ENCODE data around the gene KCTD5.
A peak's percentile ranks its signal among the peaks of the same experiment; 100 is the strongest.

KCTD5 gene

GRCh38 chr16:2734844-2735515 lies 52.7 kb downstream of the KCTD5 start:
- no peak for DNase-seq

GRCh38 chr16:2736476-2737237 lies 54.3 kb downstream of the KCTD5 start:
- no peak for DNase-seq

GRCh38 chr16:2737238-2737605 lies 54.9 kb downstream of the KCTD5 start:
- DNase-seq, result no peak

- no peak for DNase-seq
Measured at GRCh38 chr16:2737895-2738418, 55.6 kb downstream of the KCTD5 start.

GRCh38 chr16:2738615-2739014 lies 56.3 kb downstream of the KCTD5 start:
- DNase-seq, result no peak

GRCh38 chr16:2739625-2740430 lies 57.5 kb downstream of the KCTD5 start:
- no peak for DNase-seq

DNA sequence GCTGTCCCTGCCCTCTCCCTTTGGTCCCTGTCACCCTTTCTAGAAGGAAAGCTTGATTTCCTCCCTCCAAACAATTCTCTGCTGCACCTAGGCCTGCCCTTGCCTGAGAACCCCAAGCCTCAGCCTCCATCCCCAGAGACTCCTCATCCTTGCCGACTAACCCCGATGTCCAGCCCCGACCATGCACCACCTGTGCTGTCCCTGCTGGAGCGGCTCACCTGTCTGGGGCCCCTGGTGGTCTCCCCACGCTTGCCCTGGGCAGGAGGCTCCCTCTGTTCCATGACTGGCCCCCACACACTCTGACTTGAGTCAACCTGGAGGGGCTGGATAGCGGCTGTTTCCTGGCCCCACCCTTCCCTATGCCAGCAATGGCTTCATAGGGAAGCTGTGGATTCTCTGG lies 58.2 kb downstream of the KCTD5 start:
- DNase-seq, result no peak

GRCh38 chr16:2741168-2741567 lies 58.8 kb downstream of the KCTD5 start:
- DNase-seq, result no peak

- no peak for DNase-seq
Measured at GRCh38 chr16:2742323-2743006, 60.1 kb downstream of the KCTD5 start.

GRCh38 chr16:2743007-2743810 lies 60.9 kb downstream of the KCTD5 start:
- no peak for DNase-seq

- DNase-seq, result no peak
Measured at GRCh38 chr16:2744711-2745110, 62.4 kb downstream of the KCTD5 start.

- DNase-seq, result no peak
Measured at GRCh38 chr16:2745116-2745890, 63.0 kb downstream of the KCTD5 start.

GRCh38 chr16:2745961-2746360 lies 63.6 kb downstream of the KCTD5 start:
- no peak for DNase-seq

DNA sequence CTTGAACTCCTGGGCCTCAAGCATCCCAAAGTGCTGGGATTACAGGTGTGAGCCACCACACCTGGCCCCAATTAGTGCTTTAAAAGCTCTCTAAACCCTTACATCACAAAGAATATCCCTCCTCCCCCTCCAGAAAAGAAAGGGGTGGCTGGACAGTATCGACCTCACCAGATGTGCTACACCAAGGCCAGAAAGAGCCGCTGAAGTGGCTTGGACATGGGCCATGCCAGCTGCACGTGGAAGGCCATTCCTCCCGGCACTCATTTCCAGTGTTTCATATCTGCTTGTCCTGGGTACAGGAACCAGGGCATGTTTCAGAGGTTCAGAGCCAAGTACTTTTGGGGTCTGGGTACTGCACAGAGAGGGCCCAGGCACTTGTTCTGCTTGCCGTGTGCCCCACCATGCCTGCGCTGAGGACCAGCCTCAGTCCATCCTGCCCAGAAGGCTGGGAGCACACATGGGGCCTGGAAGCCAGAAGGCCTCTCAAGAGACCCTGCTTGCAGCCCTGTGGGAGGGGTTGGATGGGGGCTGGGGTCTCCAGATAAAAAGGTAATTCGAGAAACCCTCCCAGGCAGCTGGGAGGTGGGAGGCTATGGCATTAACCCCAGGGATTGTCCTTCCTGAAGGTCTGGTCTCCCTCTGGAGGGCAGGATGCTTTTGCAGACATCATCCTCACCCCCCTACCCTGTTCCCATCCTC lies 66.6 kb downstream of the KCTD5 start:
- DNase-seq, result no peak

- no peak for DNase-seq
Measured at GRCh38 chr16:2749476-2749875, 67.2 kb downstream of the KCTD5 start.

- DNase-seq, result no peak
Measured at GRCh38 chr16:2749936-2750335, 67.6 kb downstream of the KCTD5 start.

GRCh38 chr16:2751577-2752034 lies 69.3 kb downstream of the KCTD5 start:
- DNase-seq, result no peak

- DNase-seq, result peak; percentile 94
Measured at GRCh38 chr16:2752035-2752849, 69.9 kb downstream of the KCTD5 start, which contains the start of gene SRRM2. Gene SRRM2, plus strand, starts transcription at chr16:2752638. Its CDS starts 3,727 bp downstream, at chr16:2756365.

Data from stimulated activated CD4-positive, alpha-beta T cell treated with anti-CD3 and anti-CD28 coated beads, Interleukin-2, amount 100 ng/mL, for 24 hours (primary cell).